GM12878 (cell line): Measurements from ENCODE around the gene BORCS6. TPM values are rescaled to one million over a fixed set of nuclear protein-coding genes. Genes with fewer than 3 reads are reported as not detected.

Experiments
- FOXM1 ChIP-seq: IDR thresholded peaks from 2 replicates; pipeline ENCODE4 v1.6.1; 2012; ENCODE audit warnings: low read depth, mild to moderate bottlenecking, inconsistent platforms, low read length, moderate library complexity
- GATAD2B ChIP-seq: fragments of 450-650 bp; conservative IDR thresholded peaks from 2 replicates; pipeline ENCODE4 v1.6.1; 2017; ENCODE audit warnings: low read depth, mild to moderate bottlenecking, moderate library complexity
- IKZF2 ChIP-seq, 2 experiments: fragments of 450-650 bp; IDR thresholded peaks; 2 replicates each; pipeline ENCODE4 v1.6.1; 2017; ENCODE audit warnings: mild to moderate bottlenecking in 2 of 2, moderate library complexity in 2 of 2
- KDM1A ChIP-seq: fragments of 200-600 bp; sonication (generic); IDR thresholded peaks from 2 replicates; pipeline ENCODE4 v1.6.1; 2016; ENCODE audit warnings: borderline replicate concordance
- MTA3 ChIP-seq: IDR thresholded peaks from 2 replicates; pipeline ENCODE4 v1.6.1; 2012; ENCODE audit warnings: low read length, inconsistent platforms, borderline replicate concordance
- NBN ChIP-seq: fragments of 450-650 bp; IDR thresholded peaks from 2 replicates; pipeline ENCODE4 v1.6.1; 2016
- PAX5 ChIP-seq: IDR thresholded peaks from 2 replicates; pipeline ENCODE4 v1.6.1; 2011; ENCODE audit warnings: low read depth, low read length, borderline replicate concordance
- POLR2A ChIP-seq: IDR thresholded peaks from 2 replicates; pipeline ENCODE4 v1.6.1; 2011; ENCODE audit warnings: low read depth, mild to moderate bottlenecking, low read length
- POLR2AphosphoS2 ChIP-seq: IDR thresholded peaks from 2 replicates; pipeline ENCODE4 v1.6.1; 2011; ENCODE audit warnings: low read depth, mild to moderate bottlenecking, low read length, improper control_type of control experiment, moderate library complexity
- POLR2AphosphoS5 ChIP-seq: IDR thresholded peaks from 2 replicates; pipeline ENCODE4 v1.6.1; 2011; ENCODE audit warnings: mild to moderate bottlenecking, low read length, inconsistent platforms
- SMAD5 ChIP-seq: IDR thresholded peaks from 2 replicates; pipeline ENCODE4 v1.6.1; 2016; ENCODE audit warnings: antibody characterized with exemption, low read depth
- SMARCA5 ChIP-seq: fragments of 450-650 bp; IDR thresholded peaks from 2 replicates; pipeline ENCODE4 v1.6.1; 2017; ENCODE audit warnings: mild to moderate bottlenecking
- SRF ChIP-seq, 2 experiments: IDR thresholded peaks; 2 replicates each; pipeline ENCODE4 v1.6.1; 2011; ENCODE audit warnings: low read depth in 2 of 2, low read length in 2 of 2, mild to moderate bottlenecking in 1 of 2, moderate library complexity in 1 of 2
- STAT1 ChIP-seq: fragments of 450-650 bp; conservative IDR thresholded peaks from 2 replicates; pipeline ENCODE4 v1.6.1; 2014; ENCODE audit warnings: antibody characterized with exemption, mild to moderate bottlenecking
- TAF1 ChIP-seq: IDR thresholded peaks from 2 replicates; pipeline ENCODE4 v1.6.1; 2011; ENCODE audit warnings: mild to moderate bottlenecking, low read depth, low read length, borderline replicate concordance
- TCF12 ChIP-seq: IDR thresholded peaks from 2 replicates; pipeline ENCODE4 v1.6.1; 2011; ENCODE audit warnings: low read depth, mild to moderate bottlenecking, low read length
- ZNF207 ChIP-seq: fragments of 450-650 bp; IDR thresholded peaks from 2 replicates; pipeline ENCODE4 v1.6.1; 2014; ENCODE audit warnings: antibody characterized with exemption, mild to moderate bottlenecking, borderline replicate concordance
- ZNF24 ChIP-seq: fragments of 450-650 bp; IDR thresholded peaks from 2 replicates; pipeline ENCODE4 v1.6.1; 2017; ENCODE audit warnings: antibody characterized with exemption, mild to moderate bottlenecking
- ZNF384 ChIP-seq: IDR thresholded peaks from 2 replicates; pipeline ENCODE4 v1.6.1; 2012; ENCODE audit warnings: low read depth, mild to moderate bottlenecking, low read length, improper control_type of control experiment, borderline replicate concordance
- ZSCAN29 ChIP-seq: fragments of 450-650 bp; IDR thresholded peaks from 2 replicates; pipeline ENCODE4 v1.6.1; 2017; ENCODE audit warnings: mild to moderate bottlenecking, moderate library complexity
- polyA plus RNA-seq, 11 experiments: library from polyadenylated mRNA; depleted of rRNA in 4 of 11; unstranded in 6 of 11; stranded (reverse) in 5 of 11; fragments of >200 nt; fragmentation: Nextera tagmentation in 4 of 11; fragmentation: Illumina TruSeq in 1 of 11; extraction: Ambion mirVana in 4 of 11; extraction: Trizol in 1 of 11; gene quantifications; 1 replicate in 1 of 11; 2 replicates in 10 of 11; pipeline versions ENCODE4 v1.2.1 to v1.2.3, GENCODE V29; 2011 to 2016; ENCODE audit warnings: inconsistent platforms in 2 of 11, missing spikeins in 2 of 11, low read depth in 1 of 11
- total RNA-seq, 4 experiments: library from RNA; depleted of rRNA in 3 of 4; stranded (reverse); fragments of >200 nt in 3 of 4; fragmentation: Illumina TruSeq in 1 of 4; extraction: Trizol in 1 of 4; gene quantifications; 2 replicates each; pipeline versions ENCODE4 v1.2.1 to v1.2.3, GENCODE V29; 2013 to 2021
- TF ChIP-seq, protein P1 (sequence below): fragments of 150-350 bp; IDR thresholded peaks from 2 replicates; pipeline ENCODE4 v1.6.1; 2016; ENCODE audit warnings: low read depth, low read length
- TF ChIP-seq, protein P2 (sequence below): IDR thresholded peaks from 2 replicates; pipeline ENCODE4 v1.6.1; 2012; ENCODE audit warnings: low read length, inconsistent platforms
- TF ChIP-seq, protein P3 (sequence below): IDR thresholded peaks from 2 replicates; pipeline ENCODE4 v1.6.1; 2012; ENCODE audit warnings: low read depth, low read length, improper control_type of control experiment
- TF ChIP-seq, protein P4 (sequence below): fragments of 450-650 bp; formaldehyde crosslinking; IDR thresholded peaks from 2 replicates; pipeline ENCODE4 v1.5.0; 2022; ENCODE audit warnings: mild to moderate bottlenecking, missing genetic modification characterization

Gene BORCS6
- total and polyA plus RNA-seq, 10 of the 15 experiments (the other 5 are each of a cell fraction or from before 2014, with no cell fraction given) = 0.37 to 14.1 (median 6.7) TPM

DNA sequence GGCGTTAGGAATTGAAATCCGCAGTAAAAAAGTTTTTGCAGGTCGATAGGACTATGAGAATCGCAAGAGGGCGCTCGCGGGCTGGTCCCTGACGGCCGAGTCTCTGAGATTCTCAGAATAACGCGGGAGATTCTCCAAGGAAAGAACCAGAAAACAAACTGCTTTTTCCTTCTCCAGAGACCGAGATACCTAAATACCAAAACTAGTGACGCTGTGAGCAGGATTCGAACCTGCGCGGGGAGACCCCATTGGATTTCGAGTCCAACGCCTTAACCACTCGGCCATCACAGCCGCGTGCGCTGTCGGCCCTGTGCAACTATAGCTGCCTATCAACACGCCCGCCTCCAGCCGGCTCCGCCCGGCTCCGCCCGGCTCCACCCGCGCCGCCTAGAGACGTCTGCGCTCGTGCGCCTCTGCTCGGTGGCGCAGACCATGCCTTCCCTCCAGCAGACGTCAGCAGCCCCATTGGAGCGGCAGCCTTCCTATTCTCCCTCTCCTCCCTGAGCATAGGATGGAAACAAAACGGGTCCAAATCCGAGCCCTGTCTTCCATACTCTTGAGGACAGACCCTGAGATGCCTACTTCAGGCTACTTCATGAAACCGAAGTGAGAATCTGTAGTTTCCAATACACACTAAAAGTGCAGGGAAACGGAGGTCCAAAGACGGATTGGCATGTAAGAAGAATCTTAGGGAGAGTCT, 51.2 kb downstream of the BORCS6 start (continued):
- TF ChIP-seq SRF (IDR thresholded peaks at IDR 0.05; ENCODE audit: low read depth in 2 of 2, low read length in 2 of 2) (peak in 1 of 2 experiments; percentile 20; a peak in 1 of 4 replicates), MTA3 (peak; percentile 72; the same call in 1 of the 2 replicates), PAX5 (peak; percentile 47; the same call in 1 of the 2 replicates), POLR2AphosphoS5 (peak; percentile 82), STAT1 (peak; percentile 83; the same call in 1 of the 2 replicates), ZNF24 (peak; percentile 99), ZSCAN29 (peak; percentile 94), POLR2A (peak; percentile 81), ZNF207 (peak; percentile 94), IKZF2 (IDR thresholded peaks at IDR 0.05) (peak; percentile 84 to 85), GATAD2B (0 out of 2 replicates have a peak, but pooled peaks have one; percentile 41), SMARCA5 (no peak; the same call in none of the 2 replicates), TAF1 (no peak; the same call in 1 of the 2 replicates), POLR2AphosphoS2 (peak; percentile 21; the same call in 1 of the 2 replicates), NBN (peak; percentile 88), TCF12 (no peak), KDM1A (no peak), SMAD5 (no peak), ZNF384 (no peak), FOXM1 (0 out of 2 replicates have a peak, but pooled peaks have one; percentile 42)
- TF ChIP-seq, protein P1, sequence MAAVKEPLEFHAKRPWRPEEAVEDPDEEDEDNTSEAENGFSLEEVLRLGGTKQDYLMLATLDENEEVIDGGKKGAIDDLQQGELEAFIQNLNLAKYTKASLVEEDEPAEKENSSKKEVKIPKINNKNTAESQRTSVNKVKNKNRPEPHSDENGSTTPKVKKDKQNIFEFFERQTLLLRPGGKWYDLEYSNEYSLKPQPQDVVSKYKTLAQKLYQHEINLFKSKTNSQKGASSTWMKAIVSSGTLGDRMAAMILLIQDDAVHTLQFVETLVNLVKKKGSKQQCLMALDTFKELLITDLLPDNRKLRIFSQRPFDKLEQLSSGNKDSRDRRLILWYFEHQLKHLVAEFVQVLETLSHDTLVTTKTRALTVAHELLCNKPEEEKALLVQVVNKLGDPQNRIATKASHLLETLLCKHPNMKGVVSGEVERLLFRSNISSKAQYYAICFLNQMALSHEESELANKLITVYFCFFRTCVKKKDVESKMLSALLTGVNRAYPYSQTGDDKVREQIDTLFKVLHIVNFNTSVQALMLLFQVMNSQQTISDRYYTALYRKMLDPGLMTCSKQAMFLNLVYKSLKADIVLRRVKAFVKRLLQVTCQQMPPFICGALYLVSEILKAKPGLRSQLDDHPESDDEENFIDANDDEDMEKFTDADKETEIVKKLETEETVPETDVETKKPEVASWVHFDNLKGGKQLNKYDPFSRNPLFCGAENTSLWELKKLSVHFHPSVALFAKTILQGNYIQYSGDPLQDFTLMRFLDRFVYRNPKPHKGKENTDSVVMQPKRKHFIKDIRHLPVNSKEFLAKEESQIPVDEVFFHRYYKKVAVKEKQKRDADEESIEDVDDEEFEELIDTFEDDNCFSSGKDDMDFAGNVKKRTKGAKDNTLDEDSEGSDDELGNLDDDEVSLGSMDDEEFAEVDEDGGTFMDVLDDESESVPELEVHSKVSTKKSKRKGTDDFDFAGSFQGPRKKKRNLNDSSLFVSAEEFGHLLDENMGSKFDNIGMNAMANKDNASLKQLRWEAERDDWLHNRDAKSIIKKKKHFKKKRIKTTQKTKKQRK = no peak
- TF ChIP-seq, protein P2, sequence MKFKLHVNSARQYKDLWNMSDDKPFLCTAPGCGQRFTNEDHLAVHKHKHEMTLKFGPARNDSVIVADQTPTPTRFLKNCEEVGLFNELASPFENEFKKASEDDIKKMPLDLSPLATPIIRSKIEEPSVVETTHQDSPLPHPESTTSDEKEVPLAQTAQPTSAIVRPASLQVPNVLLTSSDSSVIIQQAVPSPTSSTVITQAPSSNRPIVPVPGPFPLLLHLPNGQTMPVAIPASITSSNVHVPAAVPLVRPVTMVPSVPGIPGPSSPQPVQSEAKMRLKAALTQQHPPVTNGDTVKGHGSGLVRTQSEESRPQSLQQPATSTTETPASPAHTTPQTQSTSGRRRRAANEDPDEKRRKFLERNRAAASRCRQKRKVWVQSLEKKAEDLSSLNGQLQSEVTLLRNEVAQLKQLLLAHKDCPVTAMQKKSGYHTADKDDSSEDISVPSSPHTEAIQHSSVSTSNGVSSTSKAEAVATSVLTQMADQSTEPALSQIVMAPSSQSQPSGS = peak; percentile 29
- TF ChIP-seq, protein P3, sequence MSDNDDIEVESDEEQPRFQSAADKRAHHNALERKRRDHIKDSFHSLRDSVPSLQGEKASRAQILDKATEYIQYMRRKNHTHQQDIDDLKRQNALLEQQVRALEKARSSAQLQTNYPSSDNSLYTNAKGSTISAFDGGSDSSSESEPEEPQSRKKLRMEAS = peak; percentile 86; the same call in 1 of the 2 replicates
- TF ChIP-seq, protein P4, sequence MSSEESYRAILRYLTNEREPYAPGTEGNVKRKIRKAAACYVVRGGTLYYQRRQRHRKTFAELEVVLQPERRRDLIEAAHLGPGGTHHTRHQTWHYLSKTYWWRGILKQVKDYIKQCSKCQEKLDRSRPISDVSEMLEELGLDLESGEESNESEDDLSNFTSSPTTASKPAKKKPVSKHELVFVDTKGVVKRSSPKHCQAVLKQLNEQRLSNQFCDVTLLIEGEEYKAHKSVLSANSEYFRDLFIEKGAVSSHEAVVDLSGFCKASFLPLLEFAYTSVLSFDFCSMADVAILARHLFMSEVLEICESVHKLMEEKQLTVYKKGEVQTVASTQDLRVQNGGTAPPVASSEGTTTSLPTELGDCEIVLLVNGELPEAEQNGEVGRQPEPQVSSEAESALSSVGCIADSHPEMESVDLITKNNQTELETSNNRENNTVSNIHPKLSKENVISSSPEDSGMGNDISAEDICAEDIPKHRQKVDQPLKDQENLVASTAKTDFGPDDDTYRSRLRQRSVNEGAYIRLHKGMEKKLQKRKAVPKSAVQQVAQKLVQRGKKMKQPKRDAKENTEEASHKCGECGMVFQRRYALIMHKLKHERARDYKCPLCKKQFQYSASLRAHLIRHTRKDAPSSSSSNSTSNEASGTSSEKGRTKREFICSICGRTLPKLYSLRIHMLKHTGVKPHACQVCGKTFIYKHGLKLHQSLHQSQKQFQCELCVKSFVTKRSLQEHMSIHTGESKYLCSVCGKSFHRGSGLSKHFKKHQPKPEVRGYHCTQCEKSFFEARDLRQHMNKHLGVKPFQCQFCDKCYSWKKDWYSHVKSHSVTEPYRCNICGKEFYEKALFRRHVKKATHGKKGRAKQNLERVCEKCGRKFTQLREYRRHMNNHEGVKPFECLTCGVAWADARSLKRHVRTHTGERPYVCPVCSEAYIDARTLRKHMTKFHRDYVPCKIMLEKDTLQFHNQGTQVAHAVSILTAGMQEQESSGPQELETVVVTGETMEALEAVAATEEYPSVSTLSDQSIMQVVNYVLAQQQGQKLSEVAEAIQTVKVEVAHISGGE (CRISPR knock-in tag) = 0 out of 2 replicates have a peak, but pooled peaks have one; percentile 4
